Vagina (tissue), 2 donors: ENCODE measurements around the gene CALR. TPM values are rescaled to one million over a fixed set of nuclear protein-coding genes. Genes with fewer than 3 reads are reported as not detected.
"Not testable (repeated sequence)": the region's sequence is repeated elsewhere in the genome, so short reads cannot be mapped to it uniquely, and the experiment has no call there.

Source experiments
- DNase-seq, 2 donors: peaks; one replicate each; pipeline ENCODE4 v3.0.0-alpha.2; 2017; ENCODE audit errors: extremely low spot score in 2 of 2
- H3K27ac ChIP-seq: fragments of 200-600 bp; sonication (generic); one replicate; pipeline ENCODE4 v1.5.1; 2019
- H3K27me3 ChIP-seq: fragments of 200-600 bp; sonication (generic); one replicate; pipeline ENCODE4 v1.5.1; 2019
- H3K36me3 ChIP-seq, 2 donors: fragments of 200-600 bp; sonication (generic); one replicate each; pipeline ENCODE4 v1.5.1; 2017 to 2019
- H3K4me1 ChIP-seq: fragments of 200-600 bp; sonication (generic); one replicate; pipeline ENCODE4 v1.5.1; 2019
- H3K4me3 ChIP-seq, 2 donors: fragments of 200-600 bp; sonication (generic); 1 replicate in 1 of 2; 2 replicates in 1 of 2; pipeline ENCODE4 v1.5.1; 2016 to 2019
- H3K9me3 ChIP-seq: fragments of 200-600 bp; sonication (generic); one replicate; pipeline ENCODE4 v1.5.1; 2019
- CTCF ChIP-seq, 3 experiments: fragments of 450-650 bp in 2 of 3; fragments of 200-600 bp in 1 of 3; sonication (generic) in 1 of 3; IDR thresholded peaks; one replicate each; pipeline ENCODE4 v1.5.1; 2017 to 2019; ENCODE audit warnings: antibody characterized with exemption in 3 of 3, mild to moderate bottlenecking in 2 of 3, moderate library complexity in 2 of 3
- POLR2A ChIP-seq, 2 donors: fragments of 450-650 bp; IDR thresholded peaks; one replicate each; pipeline ENCODE4 v1.6.1; 2017; ENCODE audit warnings: antibody characterized with exemption in 2 of 2, mild to moderate bottlenecking in 2 of 2, moderate library complexity in 2 of 2
- POLR2AphosphoS5 ChIP-seq, 2 donors: sonication (generic); formaldehyde crosslinking; IDR thresholded peaks; one replicate each; pipeline ENCODE4 v1.9.0; 2017; ENCODE audit warnings: antibody characterized with exemption in 2 of 2, mild to moderate bottlenecking in 2 of 2, low read depth in 1 of 2; ENCODE audit not compliant: insufficient read depth in 1 of 2
- intact Hi-C: fragments of 100-400 bp; cut with DNase I; formaldehyde crosslinking; loops from one replicate; pipeline ENCODE4 v1.15.1; 2023
- total RNA-seq: library from RNA; depleted of rRNA; stranded (reverse); fragments of >200 nt; gene quantifications from one replicate; pipeline ENCODE4 v1.2.3, GENCODE V29; 2016

CALR gene
- total RNA-seq, 1 donor from 2014 or later: 303 TPM

DNA sequence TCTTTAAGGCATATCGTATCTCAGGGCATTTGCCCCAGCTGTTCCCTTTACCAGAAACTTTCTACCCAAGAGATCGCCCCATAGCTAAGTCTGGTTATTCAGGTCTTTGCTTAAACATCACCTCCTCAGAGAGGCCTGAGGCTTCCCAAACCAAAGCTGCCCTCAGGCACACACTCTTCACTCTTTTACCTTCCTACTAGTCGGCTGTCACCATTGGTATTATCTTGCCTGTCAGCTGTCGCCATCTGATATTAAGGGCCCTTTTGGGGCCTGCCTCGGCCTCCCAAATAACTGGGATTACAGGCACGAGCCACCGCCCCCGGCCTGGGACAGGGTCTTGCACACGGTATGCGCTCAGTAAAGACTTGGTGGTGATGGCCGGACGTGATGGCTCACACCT is 17.6 kb downstream of the CALR start:
- H3K36me3 ChIP-seq: peaks cover 0 to 25% of the 10 kb centered on the region in 2 donors
- intact Hi-C loops: loop anchor here (2.0 kb wide), 1 partner anchor 73 kb away; no protein-coding TSS in a partner anchor
- peak overlapping the region; percentile 88 to 93 for H3K4me3 ChIP-seq
- H3K27me3 ChIP-seq: no peaks in the 10 kb centered on the region
- H3K27ac ChIP-seq: peak overlapping the region; percentile 89
- DNase-seq: no peak
- TF ChIP-seq POLR2A (IDR thresholded peaks at IDR 0.05): no peak
- no peak for TF ChIP-seq CTCF (IDR thresholded peaks at IDR 0.05)
- no peak for TF ChIP-seq POLR2AphosphoS5 (IDR thresholded peaks at IDR 0.05; ENCODE audit: insufficient read depth in 1 of 2, low read depth in 1 of 2)
- peaks cover 55% of the 10 kb centered on the region for H3K4me1 ChIP-seq
- H3K9me3 ChIP-seq: no peaks in the 10 kb centered on the region

- intact Hi-C loops: no loop called here
- no peaks in the 10 kb centered on the region for H3K9me3 ChIP-seq
- peaks cover 55% of the 10 kb centered on the region for H3K4me1 ChIP-seq
- H3K27me3 ChIP-seq: no peaks in the 10 kb centered on the region
- H3K36me3 ChIP-seq: peaks cover 0 to 18% of the 10 kb centered on the region in 2 donors
- peak within 1 kb of the TSS; percentile 88 to 93 for H3K4me3 ChIP-seq
- no peak for DNase-seq
- peak in 1 of 2 donors; percentile 49 for TF ChIP-seq POLR2A (IDR thresholded peaks at IDR 0.05)
- TF ChIP-seq POLR2AphosphoS5 (IDR thresholded peaks at IDR 0.05; ENCODE audit: insufficient read depth in 1 of 2, low read depth in 1 of 2): peak; percentile 7 to 61
- peak in 1 of 3 experiments; percentile 6 for TF ChIP-seq CTCF (IDR thresholded peaks at IDR 0.05)
- peak within 1 kb of the TSS; percentile 89 for H3K27ac ChIP-seq
Observed at GRCh38 chr19:12956446-12957388, 18.3 kb downstream of the CALR start, which contains the start of gene GADD45GIP1. Gene GADD45GIP1 (minus strand): TSS chr19:12957223. CDS start chr19:12957212, 11 bp downstream.

DNA sequence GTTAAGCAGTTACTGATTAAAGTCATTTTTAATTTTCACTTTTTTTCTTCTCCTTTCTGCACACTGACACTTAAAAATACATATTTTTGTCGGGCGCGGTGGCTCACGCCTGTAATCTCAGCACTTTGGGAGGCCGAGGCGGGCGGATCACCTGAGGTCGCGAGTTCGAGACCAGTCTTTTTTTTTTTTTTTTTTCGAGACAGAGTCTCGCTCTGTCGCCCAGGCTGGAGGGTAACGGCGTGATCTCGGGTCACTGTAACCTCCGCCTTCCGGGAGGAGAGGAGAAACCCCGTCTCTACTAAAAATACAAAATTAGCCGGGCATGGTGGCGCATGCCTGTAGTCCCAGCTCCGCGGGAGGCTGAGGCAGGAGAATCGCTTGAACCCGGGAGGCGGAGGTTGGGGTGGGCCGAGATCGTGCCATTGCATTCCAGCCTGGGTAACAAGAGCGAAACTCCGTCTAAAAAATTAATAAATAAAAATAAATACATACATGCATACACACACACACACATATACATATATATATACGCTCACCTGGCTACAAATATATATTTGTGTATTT is 19.1 kb downstream of the CALR start:
- H3K9me3 ChIP-seq, intact Hi-C loops, DNase-seq, H3K27me3 ChIP-seq: not testable (repeated sequence)
- peak in 1 of 2 donors; percentile 5 for TF ChIP-seq POLR2AphosphoS5 (IDR thresholded peaks at IDR 0.05; ENCODE audit: insufficient read depth in 1 of 2, low read depth in 1 of 2)
- H3K27ac ChIP-seq: peak overlapping the region; percentile 89
- peaks cover 47% of the 10 kb centered on the region for H3K4me1 ChIP-seq
- peak overlapping the region; percentile 88 to 93 for H3K4me3 ChIP-seq
- peaks cover 0 to 11% of the 10 kb centered on the region in 2 donors for H3K36me3 ChIP-seq

GRCh38 chr19:12959481-12959880 is 21.1 kb downstream of the CALR start:
- intact Hi-C loops: no loop called here
- H3K4me3 ChIP-seq: no peak overlapping the region
- H3K27me3 ChIP-seq: no peaks in the 10 kb centered on the region
- H3K4me1 ChIP-seq: peaks cover 27% of the 10 kb centered on the region
- peaks cover 0 to under 1% of the 10 kb centered on the region in 2 donors for H3K36me3 ChIP-seq
- DNase-seq: no peak
- H3K27ac ChIP-seq: no peak overlapping the region
- H3K9me3 ChIP-seq: no peaks in the 10 kb centered on the region
- TF ChIP-seq POLR2A (IDR thresholded peaks at IDR 0.05) (no peak), CTCF (IDR thresholded peaks at IDR 0.05) (no peak), POLR2AphosphoS5 (IDR thresholded peaks at IDR 0.05; ENCODE audit: insufficient read depth in 1 of 2, low read depth in 1 of 2) (no peak)

GRCh38 chr19:12965017-12965811 is 26.8 kb downstream of the CALR start:
- peak overlapping the region; percentile 77 for H3K27ac ChIP-seq
- H3K9me3 ChIP-seq: no peaks in the 10 kb centered on the region
- H3K4me3 ChIP-seq: peak overlapping the region; percentile 36 to 47
- H3K4me1 ChIP-seq: peaks cover 5% of the 10 kb centered on the region
- no peaks in the 10 kb centered on the region for H3K36me3 ChIP-seq
- DNase-seq: no peak
- H3K27me3 ChIP-seq: no peaks in the 10 kb centered on the region
- TF ChIP-seq POLR2AphosphoS5 (IDR thresholded peaks at IDR 0.05; ENCODE audit: insufficient read depth in 1 of 2, low read depth in 1 of 2) (peak in 1 of 2 donors; percentile 35), CTCF (IDR thresholded peaks at IDR 0.05) (peak; percentile 60 to 93 (median 88)), POLR2A (IDR thresholded peaks at IDR 0.05) (no peak)
- intact Hi-C loops: no loop called here
